OCI-LY3 (cell line): Measurements from ENCODE around the gene RALA.

ENCODE experiments used
- H2AFZ ChIP-seq: fragments of 200-600, 300-600 bp; shearing (Covaris generic); 2 replicates; pipeline ENCODE4 v1.6.0; 2014; ENCODE audit warnings: antibody characterized with exemption, low read depth, low read length
- H3K27ac ChIP-seq: fragments of 200-600, 300-600 bp; sonication (generic); 2 replicates; pipeline ENCODE4 v1.5.1; 2014; ENCODE audit warnings: mild to moderate bottlenecking, low read length, moderate library complexity, mixed read lengths
- H3K27me3 ChIP-seq: fragments of 200-600, 300-600 bp; sonication (generic); 2 replicates; pipeline ENCODE4 v1.6.1; 2014; ENCODE audit warnings: low read depth, low read length, mixed read lengths
- H3K36me3 ChIP-seq: fragments of 200-600, 300-600 bp; sonication (generic); replicated peaks from 2 replicates; pipeline ENCODE3; 2014; ENCODE audit warnings: low read depth, low read length, mixed read lengths
- H3K4me1 ChIP-seq: fragments of 300-600, 200-600 bp; sonication (generic); 2 replicates; pipeline ENCODE4 v1.6.1; 2014; ENCODE audit warnings: low read length, mixed read lengths
- H3K4me2 ChIP-seq: fragments of 200-600, 300-600 bp; sonication (generic); 2 replicates; pipeline ENCODE4 v1.6.1; 2014; ENCODE audit warnings: low read length, mixed read lengths
- H3K4me3 ChIP-seq: fragments of 300-600, 200-600 bp; sonication (generic); 2 replicates; pipeline ENCODE4 v1.5.1; 2014; ENCODE audit warnings: antibody characterized with exemption, mild to moderate bottlenecking, low read length, moderate library complexity
- H3K79me2 ChIP-seq: fragments of 300-600, 200-600 bp; shearing (Covaris generic); 2 replicates; pipeline ENCODE4 v1.6.1; 2014; ENCODE audit warnings: mild to moderate bottlenecking, low read length, mixed read lengths
- H3K9ac ChIP-seq: fragments of 300-600, 200-600 bp; shearing (Covaris generic); 2 replicates; pipeline ENCODE4 v1.6.0; 2014; ENCODE audit warnings: mild to moderate bottlenecking, low read length, moderate library complexity
- H3K9me3 ChIP-seq: fragments of 200-600, 300-600 bp; shearing (Covaris generic); 2 replicates; pipeline ENCODE4 v1.6.1; 2014; ENCODE audit warnings: low read length, mixed read lengths; ENCODE audit not compliant: insufficient read depth
- H4K20me1 ChIP-seq: fragments of 200-600, 300-600 bp; sonication (generic); 2 replicates; pipeline ENCODE4 v1.6.1; 2016; ENCODE audit warnings: low read length, mixed read lengths; ENCODE audit not compliant: insufficient read depth
- CTCF ChIP-seq: fragments of 200-600, 300-600 bp; sonication (generic); IDR thresholded peaks from 2 replicates; pipeline ENCODE4 v1.5.1; 2014; ENCODE audit warnings: antibody characterized with exemption, low read length, low read depth
- EZH2phosphoT487 ChIP-seq: fragments of 200-600 bp; shearing (Covaris generic); IDR thresholded peaks from 2 replicates; pipeline ENCODE4 v1.6.1; 2018; ENCODE audit warnings: antibody characterized with exemption, mixed run types, low read depth

RALA gene

GRCh38 chr7:39609935-39610263 lies 13.5 kb upstream of the RALA start:
- peak overlapping the region; percentile 45; the same call in 1 of the 2 replicates for H3K9ac ChIP-seq
- H4K20me1 ChIP-seq = no peaks in the 10 kb centered on the region
- H3K4me3 ChIP-seq = peak overlapping the region; percentile 72
- H2AFZ ChIP-seq = peak overlapping the region; percentile 82
- H3K36me3 ChIP-seq = no peaks in the 10 kb centered on the region
- no peak overlapping the region for H3K27ac ChIP-seq
- H3K27me3 ChIP-seq = no peaks in the 10 kb centered on the region
- H3K4me1 ChIP-seq = 0 out of 2 replicates have a peak, but pooled peaks cover 6% of the 10 kb centered on the region
- no peaks in the 10 kb centered on the region for H3K9me3 ChIP-seq
- TF ChIP-seq EZH2phosphoT487 (no peak), CTCF (no peak)
- H3K4me2 ChIP-seq = peak overlapping the region; percentile 73
- H3K79me2 ChIP-seq = no peaks in the 10 kb centered on the region

GRCh38 chr7:39613577-39613976 lies 9.8 kb upstream of the RALA start:
- Histone ChIP-seq H3K36me3 (no peaks in the 10 kb centered on the region), H3K79me2 (no peaks in the 10 kb centered on the region), H4K20me1 (no peaks in the 10 kb centered on the region), H3K27ac (no peak overlapping the region), H3K9ac (no peak overlapping the region), H3K4me3 (no peak overlapping the region), H3K4me1 (0 out of 2 replicates have a peak, but pooled peaks cover 6% of the 10 kb centered on the region), H3K4me2 (no peak overlapping the region), H3K27me3 (peaks cover 4% of the 10 kb centered on the region; the same call in 1 of the 2 replicates), H2AFZ (no peak overlapping the region), H3K9me3 (no peaks in the 10 kb centered on the region)
- no peak for TF ChIP-seq CTCF
- TF ChIP-seq EZH2phosphoT487 = no peak

- no peaks in the 10 kb centered on the region for H3K9me3 ChIP-seq
- no peaks in the 10 kb centered on the region for H3K36me3 ChIP-seq
- 0 out of 2 replicates have a peak, but pooled peaks cover 6% of the 10 kb centered on the region for H3K4me1 ChIP-seq
- peaks cover 4% of the 10 kb centered on the region; the same call in 1 of the 2 replicates for H3K27me3 ChIP-seq
- H3K9ac ChIP-seq = no peak overlapping the region
- H4K20me1 ChIP-seq = no peaks in the 10 kb centered on the region
- no peak overlapping the region for H3K27ac ChIP-seq
- no peak overlapping the region for H3K4me3 ChIP-seq
- no peak overlapping the region for H3K4me2 ChIP-seq
- TF ChIP-seq EZH2phosphoT487 (no peak), CTCF (no peak)
- no peak overlapping the region for H2AFZ ChIP-seq
- H3K79me2 ChIP-seq = no peaks in the 10 kb centered on the region
Measured at GRCh38 chr7:39614299-39614698, 9.1 kb upstream of the RALA start.

- Histone ChIP-seq H3K36me3 (no peaks in the 10 kb centered on the region), H3K79me2 (no peaks in the 10 kb centered on the region), H3K4me2 (no peak overlapping the region), H3K9ac (no peak overlapping the region), H3K4me3 (no peak overlapping the region), H4K20me1 (no peaks in the 10 kb centered on the region), H2AFZ (no peak overlapping the region), H3K9me3 (no peaks in the 10 kb centered on the region), H3K27ac (no peak overlapping the region), H3K27me3 (peaks cover 4% of the 10 kb centered on the region; the same call in 1 of the 2 replicates), H3K4me1 (peaks cover 11% of the 10 kb centered on the region)
- no peak for TF ChIP-seq CTCF
- TF ChIP-seq EZH2phosphoT487 = no peak
Measured at GRCh38 chr7:39615350-39615975, 7.9 kb upstream of the RALA start.
